HG02759 (cell line): ENCODE data around the gene FANCI.

Experiments
- ATAC-seq: cut with Tn5 transposase; IDR thresholded peaks from one replicate; pipeline ENCODE4 v1.9.1; 2021; ENCODE audit warnings: mild to moderate bottlenecking, moderate library complexity; ENCODE audit not compliant: unreplicated experiment

FANCI gene

GRCh38 chr15:89330881-89331595, 87.3 kb downstream of the FANCI start:
- no peak for ATAC-seq

- ATAC-seq: no peak
These were observed 88.7 kb downstream of the FANCI start for GRCh38 chr15:89332446-89332845.

GRCh38 chr15:89333011-89333860, 89.5 kb downstream of the FANCI start:
- ATAC-seq: no peak

GRCh38 chr15:89333959-89334509, 90.3 kb downstream of the FANCI start:
- ATAC-seq: peak; percentile 0

- ATAC-seq: peak; percentile 90
These were observed 90.9 kb downstream of the FANCI start, which contains the start of gene POLG for GRCh38 chr15:89334510-89335297. Gene POLG, minus strand, starts transcription at chr15:89334824. Its CDS starts 1,070 bp downstream, at chr15:89333754.

- no peak for ATAC-seq
These were observed 91.7 kb downstream of the FANCI start for GRCh38 chr15:89335298-89336041.

GRCh38 chr15:89338036-89338435, 94.3 kb downstream of the FANCI start:
- no peak for ATAC-seq

- no peak for ATAC-seq
These were observed 96.8 kb downstream of the FANCI start for GRCh38 chr15:89340573-89340972.

- no peak for ATAC-seq
These were observed 97.7 kb downstream of the FANCI start for GRCh38 chr15:89341316-89342005.

GRCh38 chr15:89342840-89343239, 99.1 kb downstream of the FANCI start:
- no peak for ATAC-seq

- no peak for ATAC-seq
These were observed 101.5 kb downstream of the FANCI start for GRCh38 chr15:89345248-89345647.

GRCh38 chr15:89346516-89347231, 102.9 kb downstream of the FANCI start:
- no peak for ATAC-seq

GRCh38 chr15:89349206-89349558, 105.4 kb downstream of the FANCI start:
- no peak for ATAC-seq

GRCh38 chr15:89352476-89352875, 108.7 kb downstream of the FANCI start:
- no peak for ATAC-seq

- ATAC-seq: no peak
These were observed 110.2 kb downstream of the FANCI start for GRCh38 chr15:89353991-89354390.

- peak; percentile 29 for ATAC-seq
These were observed 113.0 kb downstream of the FANCI start for GRCh38 chr15:89356634-89357298.

GRCh38 chr15:89358435-89358754, 114.6 kb downstream of the FANCI start:
- ATAC-seq: peak; percentile 3

- ATAC-seq: peak; percentile 90
These were observed 115.1 kb downstream of the FANCI start for GRCh38 chr15:89358755-89359439.
